ENCODE data around the gene CBR3.

DNA sequence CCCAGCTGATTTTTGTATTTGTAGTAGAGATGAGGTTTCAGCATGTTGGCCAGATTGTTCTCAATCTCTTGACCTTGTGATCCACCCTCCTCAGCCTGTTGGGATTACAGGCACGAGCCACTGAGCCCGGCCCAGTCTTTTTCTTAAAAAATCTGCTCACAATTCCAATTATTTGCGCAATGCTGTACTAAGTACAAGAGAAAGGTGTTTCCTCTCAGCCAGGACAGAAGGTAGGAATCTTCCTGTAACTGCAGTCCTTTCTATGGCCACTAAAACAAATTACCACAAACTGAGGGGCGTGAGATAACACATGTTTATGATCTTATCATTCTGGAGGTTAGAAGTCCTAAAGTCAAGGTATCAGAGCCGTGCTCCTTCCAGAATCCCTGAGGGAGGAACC, 6.9 kb upstream of the CBR3 start:
- no peak for TF ChIP-seq NFYB (CRISPR knock-in tag; conservative IDR thresholded peaks at IDR 0.05; ENCODE audit: low read depth)
- TF ChIP-seq ATF2 (CRISPR knock-in tag; IDR thresholded peaks at IDR 0.05; ENCODE audit: borderline replicate concordance, low read depth), result no peak
- TF ChIP-seq E2F1 (CRISPR knock-in tag; IDR thresholded peaks at IDR 0.05), result no peak
- TF ChIP-seq TEAD4 (CRISPR knock-in tag; IDR thresholded peaks at IDR 0.05), result no peak
- TF ChIP-seq ZBTB21 (CRISPR knock-in tag; IDR thresholded peaks at IDR 0.05; ENCODE audit: borderline replicate concordance), result no peak
- TF ChIP-seq, protein P1, sequence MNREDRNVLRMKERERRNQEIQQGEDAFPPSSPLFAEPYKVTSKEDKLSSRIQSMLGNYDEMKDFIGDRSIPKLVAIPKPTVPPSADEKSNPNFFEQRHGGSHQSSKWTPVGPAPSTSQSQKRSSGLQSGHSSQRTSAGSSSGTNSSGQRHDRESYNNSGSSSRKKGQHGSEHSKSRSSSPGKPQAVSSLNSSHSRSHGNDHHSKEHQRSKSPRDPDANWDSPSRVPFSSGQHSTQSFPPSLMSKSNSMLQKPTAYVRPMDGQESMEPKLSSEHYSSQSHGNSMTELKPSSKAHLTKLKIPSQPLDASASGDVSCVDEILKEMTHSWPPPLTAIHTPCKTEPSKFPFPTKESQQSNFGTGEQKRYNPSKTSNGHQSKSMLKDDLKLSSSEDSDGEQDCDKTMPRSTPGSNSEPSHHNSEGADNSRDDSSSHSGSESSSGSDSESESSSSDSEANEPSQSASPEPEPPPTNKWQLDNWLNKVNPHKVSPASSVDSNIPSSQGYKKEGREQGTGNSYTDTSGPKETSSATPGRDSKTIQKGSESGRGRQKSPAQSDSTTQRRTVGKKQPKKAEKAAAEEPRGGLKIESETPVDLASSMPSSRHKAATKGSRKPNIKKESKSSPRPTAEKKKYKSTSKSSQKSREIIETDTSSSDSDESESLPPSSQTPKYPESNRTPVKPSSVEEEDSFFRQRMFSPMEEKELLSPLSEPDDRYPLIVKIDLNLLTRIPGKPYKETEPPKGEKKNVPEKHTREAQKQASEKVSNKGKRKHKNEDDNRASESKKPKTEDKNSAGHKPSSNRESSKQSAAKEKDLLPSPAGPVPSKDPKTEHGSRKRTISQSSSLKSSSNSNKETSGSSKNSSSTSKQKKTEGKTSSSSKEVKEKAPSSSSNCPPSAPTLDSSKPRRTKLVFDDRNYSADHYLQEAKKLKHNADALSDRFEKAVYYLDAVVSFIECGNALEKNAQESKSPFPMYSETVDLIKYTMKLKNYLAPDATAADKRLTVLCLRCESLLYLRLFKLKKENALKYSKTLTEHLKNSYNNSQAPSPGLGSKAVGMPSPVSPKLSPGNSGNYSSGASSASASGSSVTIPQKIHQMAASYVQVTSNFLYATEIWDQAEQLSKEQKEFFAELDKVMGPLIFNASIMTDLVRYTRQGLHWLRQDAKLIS (CRISPR knock-in tag; IDR thresholded peaks at IDR 0.05; ENCODE audit: borderline replicate concordance), result no peak
- TF ChIP-seq, protein P2, sequence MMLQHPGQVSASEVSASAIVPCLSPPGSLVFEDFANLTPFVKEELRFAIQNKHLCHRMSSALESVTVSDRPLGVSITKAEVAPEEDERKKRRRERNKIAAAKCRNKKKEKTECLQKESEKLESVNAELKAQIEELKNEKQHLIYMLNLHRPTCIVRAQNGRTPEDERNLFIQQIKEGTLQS (CRISPR knock-in tag; conservative IDR thresholded peaks at IDR 0.05), result no peak
- TF ChIP-seq ZNF671 (CRISPR knock-in tag; IDR thresholded peaks at IDR 0.05), result no peak
- TF ChIP-seq CTCF (IDR thresholded peaks at IDR 0.05), result no peak
- TF ChIP-seq ETV6 (CRISPR knock-in tag; IDR thresholded peaks at IDR 0.05), result no peak
- no peak for TF ChIP-seq PREB (CRISPR knock-in tag; IDR thresholded peaks at IDR 0.05; ENCODE audit: borderline replicate concordance)
- no peak for TF ChIP-seq FOXK1 (CRISPR knock-in tag; IDR thresholded peaks at IDR 0.05)

Measured in WTC11 (cell line).